Erythroblast (primary cell): ENCODE data around the gene DLG2.

ENCODE experiments used
- GATA1 ChIP-seq: IDR thresholded peaks from 2 replicates; pipeline ENCODE4 v1.6.1; 2011; ENCODE audit warnings: low read depth, mild to moderate bottlenecking, control low read depth, low read length, moderate library complexity
- POLR2A ChIP-seq: IDR thresholded peaks from 2 replicates; pipeline ENCODE4 v1.6.1; 2011; ENCODE audit warnings: mild to moderate bottlenecking, low read length

DNA sequence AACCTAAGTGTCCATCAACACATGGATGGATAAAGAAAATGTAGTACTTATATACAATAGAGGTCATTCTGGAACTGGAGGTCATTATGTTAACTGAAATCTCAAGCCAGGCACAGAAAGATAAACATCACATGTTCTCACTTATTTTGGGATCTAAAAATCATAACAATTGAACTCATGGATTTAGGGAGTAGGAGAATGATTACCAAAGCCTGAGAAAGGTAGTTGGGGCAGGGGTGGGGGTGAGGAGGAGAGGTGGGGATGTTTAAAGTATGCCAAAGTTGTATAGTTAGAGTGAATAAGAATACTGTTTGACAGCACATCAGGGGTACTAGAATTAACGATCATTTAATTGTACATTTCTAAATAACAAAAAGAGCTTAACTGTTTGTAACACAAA is 1112.7 kb downstream of the DLG2 start:
- TF ChIP-seq POLR2A (no peak), GATA1 (no peak)
